GM19468 (cell line): ENCODE data around the gene DNMT3B.
A peak's percentile ranks its signal among the peaks of the same experiment; 100 is the strongest.
"Not testable (repeated sequence)": the region's sequence is repeated elsewhere in the genome, so short reads cannot be mapped to it uniquely, and the experiment has no call there.

Source experiments
- ATAC-seq: cut with Tn5 transposase; IDR thresholded peaks from one replicate; pipeline ENCODE4 v1.9.1; 2021; ENCODE audit warnings: mild to moderate bottlenecking, moderate library complexity, moderate number of reproducible peaks; ENCODE audit not compliant: unreplicated experiment; ENCODE audit errors: extremely low read depth

Gene DNMT3B

DNA sequence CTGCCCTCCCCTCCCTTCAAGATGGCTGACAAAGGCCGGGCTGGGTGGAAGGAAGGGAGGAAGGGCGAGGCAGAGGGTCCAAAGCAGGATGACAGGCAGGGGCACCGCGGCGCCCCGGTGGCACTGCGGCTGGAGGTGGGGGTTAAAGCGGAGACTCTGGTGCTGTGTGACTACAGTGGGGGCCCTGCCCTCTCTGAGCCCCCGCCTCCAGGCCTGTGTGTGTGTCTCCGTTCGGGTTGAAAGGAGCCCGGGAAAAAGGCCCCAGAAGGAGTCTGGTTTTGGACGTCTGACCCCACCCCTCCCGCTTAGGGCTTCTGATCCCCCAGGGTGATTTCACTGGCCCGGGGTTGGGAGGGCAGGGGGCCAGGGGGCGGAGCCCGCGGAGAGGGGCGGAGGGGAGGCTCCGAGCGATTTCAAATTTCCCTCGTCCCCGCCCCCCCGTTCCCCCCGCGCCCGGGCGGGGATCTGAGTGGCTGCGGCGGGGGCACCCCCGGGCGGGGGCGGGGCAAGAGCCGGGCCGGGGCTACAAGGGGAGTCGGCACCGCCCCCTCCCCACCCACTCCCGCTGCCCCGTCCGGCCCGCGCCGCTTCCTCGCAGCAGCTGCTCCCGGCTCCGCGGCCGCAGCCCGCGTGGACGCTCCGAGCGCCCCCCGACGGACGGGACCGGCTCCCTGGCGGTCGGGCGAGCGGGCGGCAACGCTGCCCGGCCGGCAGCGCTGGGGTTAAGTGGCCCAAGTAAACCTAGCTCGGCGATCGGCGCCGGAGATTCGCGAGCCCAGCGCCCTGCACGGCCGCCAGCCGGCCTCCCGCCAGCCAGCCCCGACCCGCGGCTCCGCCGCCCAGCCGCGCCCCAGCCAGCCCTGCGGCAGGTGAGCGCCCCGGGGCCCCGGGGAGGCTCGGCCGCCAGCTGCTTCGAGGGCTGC is at the start of gene DNMT3B:
DNMT3B (plus strand) TSS at position 555 of the 923 bp plus-strand sequence. CDS start 17,939 bp downstream, outside the sequence.
- ATAC-seq, result peak; percentile 41

DNA sequence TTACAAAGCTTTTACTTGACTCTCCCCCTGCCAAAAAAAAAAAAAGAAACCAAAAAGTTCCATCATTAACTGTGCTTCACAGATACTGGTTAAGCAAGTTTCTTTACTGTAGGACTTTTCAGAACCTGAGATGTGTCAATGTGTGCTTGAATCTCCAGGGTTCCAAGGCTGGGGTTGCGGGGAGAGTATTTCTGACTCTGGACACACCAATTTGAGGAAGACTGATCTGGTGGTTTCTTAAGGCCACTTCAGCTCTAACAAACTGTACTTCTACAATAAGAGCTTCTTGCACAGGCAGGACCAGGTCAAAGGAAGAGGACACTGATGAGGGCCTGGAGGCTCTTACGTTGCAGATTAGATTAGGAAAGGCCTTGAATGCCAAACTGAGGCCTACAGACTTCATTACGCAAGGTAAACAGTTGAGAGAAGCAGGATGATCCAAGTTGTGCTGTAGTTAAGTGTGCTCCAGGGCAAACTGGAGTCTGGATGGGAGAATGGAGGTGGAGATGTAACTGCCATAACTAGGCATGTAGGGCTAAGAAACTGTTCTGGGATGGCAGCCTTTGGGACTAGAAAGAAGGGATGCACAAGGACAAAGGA is 43.3 kb upstream of the DNMT3B start:
- ATAC-seq, result no peak

DNA sequence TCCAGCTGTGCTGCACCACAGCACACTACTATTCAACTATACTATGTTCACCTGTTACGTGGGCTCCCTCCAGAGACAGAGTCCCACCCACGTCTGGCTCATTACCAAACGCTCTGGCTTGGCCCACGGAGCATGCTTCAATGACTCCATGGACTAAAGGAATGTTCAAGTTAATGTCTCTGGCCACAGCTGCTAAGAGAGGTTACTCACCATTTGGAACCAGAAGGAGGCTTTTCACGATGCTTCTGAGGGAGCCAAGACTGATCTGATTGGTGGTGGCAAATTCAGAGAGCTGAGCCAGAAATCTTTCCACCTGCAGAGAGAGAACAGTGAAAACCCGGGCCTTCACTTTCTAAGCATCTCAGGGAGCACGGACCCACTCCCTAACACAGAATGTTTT is 34.5 kb upstream of the DNMT3B start:
- no peak for ATAC-seq

DNA sequence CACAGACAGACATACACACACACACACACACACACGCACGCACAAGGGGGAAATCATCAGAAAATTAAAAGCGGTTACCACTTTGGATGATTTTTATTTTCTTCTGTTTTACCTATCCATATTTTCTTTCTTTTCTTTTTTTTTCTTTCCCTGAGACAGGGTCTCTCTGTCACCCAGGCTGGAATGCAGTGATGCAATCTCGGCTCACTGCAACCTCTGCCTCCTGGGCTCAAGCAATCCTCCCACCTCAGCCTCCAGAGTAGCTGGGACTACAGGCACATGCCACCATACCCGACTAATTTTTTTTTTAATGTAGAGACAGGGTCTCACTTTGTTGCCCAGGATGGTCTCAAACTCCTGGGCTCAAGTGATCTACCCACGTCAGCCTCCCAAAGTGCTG is 33.8 kb upstream of the DNMT3B start:
- ATAC-seq, result not testable (repeated sequence)

DNA sequence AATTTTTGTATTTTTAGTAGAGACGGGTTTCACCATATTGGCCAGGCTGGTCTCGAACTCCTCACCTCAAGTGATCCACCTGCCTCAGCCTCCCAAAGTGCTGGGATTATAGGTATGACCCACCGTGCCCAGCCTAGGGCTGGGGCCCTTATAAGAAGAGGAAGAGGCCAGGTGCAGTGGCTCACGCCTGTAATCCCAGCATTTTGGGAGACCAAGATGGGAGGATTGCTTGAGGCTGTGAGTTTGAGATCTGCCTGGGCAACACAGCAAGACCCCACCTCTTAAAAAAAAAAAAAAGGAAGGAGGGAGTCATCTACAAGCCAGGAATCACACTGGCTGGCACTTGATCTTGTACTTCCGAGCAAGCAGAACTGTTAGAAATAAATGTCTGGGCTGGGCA is 32.9 kb upstream of the DNMT3B start:
- ATAC-seq, result not testable (repeated sequence)

DNA sequence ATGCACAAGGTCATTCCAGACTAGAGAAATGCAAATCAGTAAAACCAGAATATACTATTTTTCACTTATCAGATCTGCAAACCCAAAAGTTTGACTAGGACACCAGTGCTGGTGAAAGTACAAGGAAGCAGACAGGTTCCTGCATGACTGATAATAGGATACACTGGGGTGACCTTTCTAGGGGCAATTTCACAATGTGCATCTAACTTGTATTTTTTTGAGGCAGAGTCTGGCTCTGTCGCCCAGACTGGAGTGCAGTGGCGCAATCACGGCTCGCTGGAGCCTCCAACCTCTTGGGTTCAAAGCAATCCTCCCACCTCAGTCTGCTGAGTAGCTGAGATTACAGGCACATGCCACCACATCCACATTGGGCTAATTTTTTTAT is 30.3 kb upstream of the DNMT3B start:
- ATAC-seq, result no peak

DNA sequence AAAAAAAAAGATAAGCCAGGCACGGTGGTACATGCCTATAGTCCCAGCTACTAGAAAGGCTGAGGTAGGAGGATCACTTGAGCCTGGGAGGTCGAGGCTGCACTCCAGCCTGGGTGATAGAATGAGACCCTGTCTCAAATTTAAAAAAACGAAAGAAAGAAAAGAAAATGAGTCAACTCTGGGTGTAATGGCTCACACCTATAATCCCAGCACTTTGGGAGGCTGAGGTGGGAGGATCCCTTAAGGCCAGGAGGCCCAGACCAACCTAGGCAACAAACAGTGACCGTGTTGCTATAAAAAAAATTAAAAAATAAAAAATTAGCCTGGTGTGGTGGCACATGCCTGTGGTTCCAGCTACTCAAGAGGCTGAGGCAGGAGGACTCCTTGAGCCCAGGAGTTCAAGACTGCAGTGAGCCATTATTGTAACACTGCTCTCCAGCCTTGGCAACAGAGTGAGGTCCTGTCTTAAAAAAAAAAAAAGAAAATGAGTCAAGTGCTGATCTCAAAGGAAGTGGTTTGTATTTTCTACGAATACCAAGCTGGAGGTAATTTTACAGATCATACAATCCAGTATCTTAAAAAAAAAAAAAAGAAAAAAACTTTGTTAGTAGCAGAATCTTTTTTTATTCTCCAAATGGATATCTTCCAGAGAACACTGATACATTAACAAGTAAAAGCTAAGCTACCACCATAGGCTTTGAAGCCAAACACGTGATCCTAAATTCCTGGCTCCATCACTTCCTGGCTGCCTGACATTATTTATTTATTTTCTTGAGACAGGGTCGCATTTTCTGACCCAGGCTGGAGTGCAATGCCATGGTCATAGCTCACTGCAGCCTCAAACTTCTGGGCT is 24.6 kb upstream of the DNMT3B start:
- no peak for ATAC-seq

DNA sequence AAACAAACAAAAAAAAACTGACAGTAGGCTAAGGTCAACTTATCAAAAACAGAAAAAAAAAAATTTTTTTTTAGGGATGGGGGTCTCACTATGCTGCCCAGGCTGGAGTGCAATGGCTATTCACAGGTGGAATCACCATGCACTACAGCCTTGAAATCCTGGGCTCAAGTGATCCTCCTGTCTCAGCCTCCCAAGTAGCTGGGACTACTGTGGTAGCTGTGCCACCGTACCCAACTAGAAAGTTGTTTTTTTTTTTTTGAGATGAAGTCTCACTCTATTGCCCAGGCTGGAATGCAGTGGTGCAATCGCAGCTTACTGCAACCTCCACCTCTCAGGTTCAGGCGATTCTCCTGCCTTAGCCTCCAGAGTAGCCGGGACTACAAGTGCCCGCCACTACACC is 21.0 kb upstream of the DNMT3B start:
- no peak for ATAC-seq

DNA sequence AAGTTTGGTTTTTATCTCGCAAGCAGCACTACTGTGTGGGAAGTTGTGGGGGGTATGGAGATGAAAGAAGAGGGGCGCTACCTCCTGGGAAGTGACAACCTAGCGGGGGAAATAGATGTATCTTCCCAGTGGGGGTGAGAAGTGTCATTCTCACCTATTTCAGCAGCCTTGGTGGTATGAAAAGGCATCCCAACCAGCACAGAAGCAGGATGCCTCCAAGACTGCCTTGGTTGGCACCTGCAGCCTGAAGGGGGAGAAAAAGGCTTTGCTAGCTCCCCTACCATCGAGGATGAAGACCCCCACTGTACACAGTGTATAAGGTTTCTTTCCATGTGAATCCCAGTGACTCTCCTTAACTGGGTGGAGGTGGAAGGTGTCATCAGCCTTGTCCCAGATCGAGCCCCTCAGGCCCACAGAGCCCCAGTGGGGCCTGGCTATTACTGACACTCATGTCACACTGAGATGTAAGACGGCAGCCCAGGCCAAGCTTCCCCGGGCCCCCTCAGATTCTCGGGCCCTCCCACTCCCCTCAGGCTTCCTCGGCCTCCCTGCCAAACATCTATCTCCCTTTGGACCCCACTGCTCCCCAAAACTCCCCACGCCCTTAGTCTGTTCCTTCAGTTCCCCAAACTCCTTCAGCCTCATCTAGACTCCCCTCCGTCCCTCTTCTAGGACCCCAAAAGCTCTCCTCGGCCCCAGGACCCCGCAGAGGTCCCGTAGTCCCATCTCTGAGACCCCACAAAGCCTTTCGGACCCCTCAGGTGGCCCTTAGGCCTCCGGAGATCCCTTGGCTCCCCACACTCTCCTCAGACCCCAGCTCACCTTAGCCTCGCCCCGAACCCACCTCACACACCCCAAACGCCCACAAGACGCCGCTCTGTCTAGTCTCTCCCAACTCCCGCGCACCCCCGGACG is 19.6 kb upstream of the DNMT3B start:
- no peak for ATAC-seq

DNA sequence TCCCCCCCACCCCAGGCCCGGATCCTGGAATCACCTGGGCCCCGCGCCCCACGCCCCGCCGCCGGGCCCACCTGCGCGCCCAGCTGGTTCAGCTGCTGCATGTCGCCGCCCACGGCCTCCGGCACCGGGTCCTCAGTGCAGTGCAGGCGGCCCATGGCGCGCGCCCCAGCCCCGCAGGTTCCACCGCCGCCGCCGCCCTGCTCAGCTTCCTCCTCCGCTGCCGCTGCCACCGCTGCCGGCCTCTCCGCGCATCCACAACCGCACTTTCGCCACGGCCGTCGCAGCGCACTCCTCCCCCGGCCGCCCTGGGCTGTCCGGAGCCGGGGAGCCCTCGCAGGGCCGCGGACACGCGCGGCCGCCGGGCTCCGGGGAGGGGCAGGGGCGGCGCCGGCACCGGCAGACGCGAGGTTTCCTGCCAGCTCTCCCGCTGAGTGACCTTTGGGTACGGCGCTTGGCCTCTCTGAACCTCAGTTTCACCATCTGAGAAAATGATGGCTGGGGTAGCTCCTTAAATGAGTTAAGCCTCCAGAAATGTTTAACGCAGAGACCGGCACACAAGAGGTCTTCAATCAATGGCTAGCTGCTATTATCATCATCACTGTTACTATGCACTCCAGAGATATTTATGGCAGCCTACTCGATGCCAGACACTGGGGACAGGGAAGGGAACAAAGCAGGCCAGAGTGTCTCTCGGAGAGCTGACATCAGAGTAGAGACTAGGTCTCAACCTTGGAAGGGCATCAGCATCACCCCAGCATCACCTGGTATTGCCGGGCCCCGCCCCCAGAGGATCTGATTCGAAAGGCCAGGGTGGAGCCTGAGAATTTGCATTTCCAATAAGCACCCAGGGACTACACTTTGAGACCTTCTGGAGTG is 18.7 kb upstream of the DNMT3B start, which contains the start of gene COMMD7:
COMMD7 (minus strand) TSS at position 231 of the 876 bp plus-strand sequence; CDS start at position 155, 76 bp downstream.
- no peak for ATAC-seq

DNA sequence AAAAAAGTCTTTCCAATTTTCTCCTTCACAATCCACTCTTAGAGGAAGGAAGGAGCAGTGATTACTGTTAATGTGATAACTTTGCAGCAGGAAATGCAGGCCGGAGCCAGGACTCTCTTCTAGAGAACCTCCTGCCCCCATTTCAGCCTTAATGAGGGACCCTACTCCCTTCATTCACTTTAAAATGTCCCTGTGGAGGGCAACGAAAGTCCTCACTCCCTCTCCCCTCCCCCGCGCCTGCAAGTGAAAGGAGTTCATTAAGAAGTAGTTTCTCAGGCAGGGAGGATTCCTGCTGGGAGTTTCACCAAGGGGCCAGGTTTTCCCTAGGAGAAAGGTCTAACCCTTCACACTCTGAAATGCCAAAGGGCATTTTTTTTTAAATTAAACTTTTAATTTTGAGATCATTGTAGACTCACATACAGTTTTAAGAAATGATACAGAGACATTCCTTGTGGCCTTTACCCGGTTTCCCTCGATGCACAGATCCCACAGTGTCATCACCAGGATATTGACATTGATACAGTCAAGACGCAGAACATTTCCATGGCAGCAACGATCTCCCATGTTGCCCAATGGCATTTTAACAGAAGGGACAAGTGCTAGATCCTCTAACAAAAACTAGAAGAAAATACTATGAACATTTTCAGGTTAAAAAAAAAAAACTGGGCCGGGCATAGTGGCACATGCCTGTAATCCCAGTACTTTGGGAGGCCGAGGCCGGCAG is 12.1 kb upstream of the DNMT3B start:
- ATAC-seq, result no peak

DNA sequence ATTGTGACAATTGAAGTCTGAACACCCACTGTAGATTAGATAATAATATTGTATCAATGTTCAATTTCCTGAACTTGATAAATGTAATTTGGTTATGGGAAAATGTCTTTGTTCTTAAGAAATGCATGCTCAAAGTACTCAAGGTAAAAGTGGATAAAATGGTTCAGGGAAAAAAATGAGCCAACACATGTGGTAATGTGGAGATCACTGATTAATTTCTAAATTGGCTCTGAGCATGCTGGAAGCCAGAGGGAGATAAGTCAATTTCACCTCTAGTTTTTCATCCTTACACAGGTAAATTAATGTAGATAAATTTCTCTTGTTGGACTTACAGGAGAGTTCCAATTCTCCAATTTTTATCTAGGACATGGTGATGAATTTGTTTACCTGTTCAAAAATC is 10.9 kb upstream of the DNMT3B start:
- ATAC-seq, result no peak

DNA sequence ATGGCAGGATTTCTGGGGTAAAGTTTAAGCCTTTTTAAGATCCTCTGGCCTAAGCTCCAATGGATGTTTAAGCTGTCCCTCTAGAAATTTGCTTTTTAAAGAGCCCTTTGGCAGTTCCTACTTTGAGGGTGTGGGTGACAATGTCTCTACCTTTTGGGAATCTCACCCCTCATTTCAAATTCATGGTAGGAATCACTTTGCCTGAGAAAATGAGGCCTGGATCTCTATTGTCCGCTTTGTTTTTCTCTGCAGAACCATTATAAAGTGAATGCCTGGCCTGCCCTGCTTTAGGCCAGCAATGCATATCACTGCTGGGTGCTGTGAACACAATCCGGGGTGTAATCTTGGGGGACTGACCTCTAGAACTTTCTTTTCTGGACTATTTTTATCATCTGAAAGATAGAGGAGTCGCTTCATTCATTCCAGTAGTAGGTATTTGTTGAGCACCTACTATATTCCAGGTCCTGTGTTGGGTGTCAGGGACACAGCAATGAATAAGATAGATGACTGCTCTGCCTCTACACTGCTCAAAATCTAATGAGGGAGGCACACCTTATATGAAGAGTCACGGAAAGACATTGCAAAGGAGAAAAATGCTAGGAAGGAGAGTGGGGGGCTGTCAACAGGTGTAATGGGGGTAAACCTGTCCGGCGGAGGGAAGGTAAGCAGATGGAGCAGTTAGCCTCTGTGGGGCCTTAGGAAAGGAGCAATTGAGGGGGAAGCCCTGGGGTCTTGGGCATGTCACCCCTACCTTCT is 10.3 kb upstream of the DNMT3B start:
- no peak for ATAC-seq

DNA sequence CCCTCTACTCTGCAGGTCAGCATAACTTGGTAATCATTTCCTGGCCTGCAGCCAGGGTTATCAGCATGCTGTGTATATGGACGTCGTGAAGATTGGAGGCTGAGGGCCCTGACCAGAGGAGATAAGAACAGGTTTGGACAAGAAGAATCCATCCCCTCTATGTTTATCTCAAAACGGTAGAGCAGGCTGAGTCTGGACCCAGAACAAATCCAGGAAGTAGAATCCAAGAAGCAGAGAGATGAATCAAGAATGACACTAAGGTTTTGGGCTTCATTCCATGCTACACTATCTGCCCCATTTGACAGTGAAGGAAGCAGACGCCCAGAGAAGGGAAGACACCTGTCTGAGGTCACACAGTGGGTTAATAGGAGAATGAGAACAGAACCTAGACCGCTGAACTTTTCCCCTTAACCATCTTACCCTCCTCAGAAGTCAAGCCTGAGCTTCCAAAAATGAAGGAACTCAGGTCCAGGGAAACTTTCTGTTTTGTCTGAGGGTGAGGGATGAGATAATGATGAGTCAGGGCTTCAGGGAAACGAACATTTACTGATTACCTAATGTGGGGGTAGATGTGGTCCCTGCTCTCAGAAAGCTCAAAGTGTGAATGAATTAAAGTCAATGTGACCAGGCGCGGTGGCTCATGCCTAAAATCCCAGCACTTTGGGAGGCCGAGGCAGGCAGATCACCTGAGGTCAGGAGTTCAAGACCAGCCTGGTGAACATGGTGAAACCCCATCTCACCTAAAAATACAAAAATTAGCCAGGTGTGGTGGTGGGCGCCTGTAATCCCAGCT is 9.5 kb upstream of the DNMT3B start:
- no peak for ATAC-seq

DNA sequence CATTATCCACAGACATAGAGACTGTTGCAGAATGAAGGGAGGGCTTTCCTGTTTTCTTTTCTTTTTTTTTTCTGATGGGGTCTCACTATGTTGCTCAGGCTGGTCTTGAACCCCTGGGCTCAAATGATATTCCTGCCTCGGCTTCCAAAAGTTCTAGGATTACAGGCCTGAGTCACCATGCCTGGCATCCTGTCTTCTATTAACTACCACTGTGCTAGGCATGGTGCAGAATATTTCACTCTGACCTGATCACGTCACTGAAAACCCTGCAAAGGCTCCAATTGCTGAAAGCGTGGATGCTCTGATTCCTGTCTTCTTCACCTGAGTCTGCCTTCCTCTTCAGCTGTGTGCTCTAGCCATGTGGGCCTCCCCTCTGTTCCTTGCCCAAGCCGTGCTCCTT is 8.5 kb upstream of the DNMT3B start:
- no peak for ATAC-seq

DNA sequence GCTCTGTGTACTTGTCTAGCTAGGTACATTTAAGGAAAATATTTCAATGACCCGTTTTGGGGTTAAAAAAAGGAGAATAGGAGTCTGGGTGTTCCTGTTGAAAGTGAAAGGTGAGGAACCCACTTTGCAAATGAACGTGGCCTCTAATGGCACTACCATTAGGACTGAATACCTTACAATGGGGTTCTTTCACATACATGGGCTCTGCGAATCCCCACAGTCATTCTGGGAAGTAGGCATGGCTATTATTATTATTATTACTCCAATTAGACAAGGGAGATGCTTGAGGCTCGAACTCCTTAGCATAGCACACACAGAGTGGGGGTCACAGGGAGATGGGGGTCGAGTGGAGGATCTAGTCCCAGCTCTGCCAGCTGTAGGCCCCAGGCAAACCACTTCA is 6.0 kb upstream of the DNMT3B start:
- no peak for ATAC-seq

DNA sequence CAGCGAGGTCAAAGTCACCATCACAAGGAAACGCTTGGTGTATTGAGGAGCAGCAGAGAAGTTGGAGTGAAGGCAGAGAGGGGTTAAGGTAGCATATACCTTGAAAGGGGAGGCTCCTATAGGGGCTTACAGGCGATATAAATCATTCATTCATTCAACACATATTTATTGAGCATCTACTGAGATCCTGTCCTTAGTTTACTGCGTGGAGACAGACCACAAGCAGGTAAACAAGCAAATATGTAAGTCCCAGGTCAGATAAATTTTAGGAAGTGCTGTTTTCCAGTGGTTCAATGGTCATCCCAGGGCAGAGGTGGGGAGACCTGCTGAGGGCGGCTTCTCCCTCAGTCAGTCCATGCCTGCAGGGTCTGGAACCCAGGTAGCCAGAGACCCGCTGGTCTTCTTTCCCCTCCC is 761 bp upstream of the DNMT3B start:
- no peak for ATAC-seq
